ENCODE results near the gene HLCS. TPM values are rescaled to one million over a fixed set of nuclear protein-coding genes. Genes with fewer than 3 reads are reported as not detected.

HLCS gene
- total and polyA plus RNA-seq, 2 of the 8 experiments (the other 6 are each of a cell fraction or from before 2014, with no cell fraction given) = 4.7 to 12.2 TPM

DNA sequence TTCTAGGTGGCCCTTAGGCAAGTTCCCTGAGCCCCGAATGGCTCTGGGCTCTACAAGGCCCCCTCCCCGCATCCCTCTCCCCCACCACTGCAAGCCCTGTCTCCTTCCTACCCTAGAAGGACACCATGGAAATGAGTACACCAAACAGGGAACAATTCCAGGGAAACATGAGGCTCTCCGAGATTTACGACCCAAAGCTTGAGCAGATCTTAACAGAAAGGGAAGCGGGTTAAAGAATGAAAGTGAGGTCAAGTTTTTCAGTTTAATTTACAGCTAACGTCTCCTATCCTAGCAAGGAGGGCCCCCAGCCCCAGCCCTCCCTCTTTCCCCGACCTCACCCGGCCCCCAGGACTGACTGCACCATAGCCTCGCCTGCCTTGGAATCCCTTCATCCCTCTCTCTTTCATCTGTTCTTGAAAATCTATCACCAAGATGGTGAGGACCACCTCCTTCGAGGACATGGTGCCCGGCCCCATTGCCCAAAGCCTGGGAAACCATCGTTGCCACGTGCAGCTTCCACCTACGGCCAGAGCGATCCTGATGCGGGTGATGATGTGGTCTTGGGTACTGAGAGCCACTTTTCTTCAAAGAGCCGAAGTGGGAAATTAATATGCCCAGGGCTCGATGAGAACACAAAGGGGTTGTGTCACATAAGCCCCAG is 237.0 kb downstream of the HLCS start (continued):
- TF ChIP-seq, protein P1, sequence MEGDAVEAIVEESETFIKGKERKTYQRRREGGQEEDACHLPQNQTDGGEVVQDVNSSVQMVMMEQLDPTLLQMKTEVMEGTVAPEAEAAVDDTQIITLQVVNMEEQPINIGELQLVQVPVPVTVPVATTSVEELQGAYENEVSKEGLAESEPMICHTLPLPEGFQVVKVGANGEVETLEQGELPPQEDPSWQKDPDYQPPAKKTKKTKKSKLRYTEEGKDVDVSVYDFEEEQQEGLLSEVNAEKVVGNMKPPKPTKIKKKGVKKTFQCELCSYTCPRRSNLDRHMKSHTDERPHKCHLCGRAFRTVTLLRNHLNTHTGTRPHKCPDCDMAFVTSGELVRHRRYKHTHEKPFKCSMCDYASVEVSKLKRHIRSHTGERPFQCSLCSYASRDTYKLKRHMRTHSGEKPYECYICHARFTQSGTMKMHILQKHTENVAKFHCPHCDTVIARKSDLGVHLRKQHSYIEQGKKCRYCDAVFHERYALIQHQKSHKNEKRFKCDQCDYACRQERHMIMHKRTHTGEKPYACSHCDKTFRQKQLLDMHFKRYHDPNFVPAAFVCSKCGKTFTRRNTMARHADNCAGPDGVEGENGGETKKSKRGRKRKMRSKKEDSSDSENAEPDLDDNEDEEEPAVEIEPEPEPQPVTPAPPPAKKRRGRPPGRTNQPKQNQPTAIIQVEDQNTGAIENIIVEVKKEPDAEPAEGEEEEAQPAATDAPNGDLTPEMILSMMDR (IDR thresholded peaks at IDR 0.05; ENCODE audit: control extremely low read depth in 1 of 3, insufficient read depth in 1 of 3, low read depth in 1 of 3, low read length in 3 of 3) = no peak
- TF ChIP-seq SAP30 (IDR thresholded peaks at IDR 0.05; ENCODE audit: insufficient read depth, insufficient replicate concordance, low read length) (no peak), SRF (IDR thresholded peaks at IDR 0.05; ENCODE audit: low read depth, low read length) (no peak)

Data from H1 (cell line).